ENCODE data around the gene MXI1. TPM values are rescaled to one million over a fixed set of nuclear protein-coding genes. Genes with fewer than 3 reads are reported as not detected.

MXI1 gene
- total RNA-seq, 1 donor from 2014 or later = 12.1 TPM

DNA sequence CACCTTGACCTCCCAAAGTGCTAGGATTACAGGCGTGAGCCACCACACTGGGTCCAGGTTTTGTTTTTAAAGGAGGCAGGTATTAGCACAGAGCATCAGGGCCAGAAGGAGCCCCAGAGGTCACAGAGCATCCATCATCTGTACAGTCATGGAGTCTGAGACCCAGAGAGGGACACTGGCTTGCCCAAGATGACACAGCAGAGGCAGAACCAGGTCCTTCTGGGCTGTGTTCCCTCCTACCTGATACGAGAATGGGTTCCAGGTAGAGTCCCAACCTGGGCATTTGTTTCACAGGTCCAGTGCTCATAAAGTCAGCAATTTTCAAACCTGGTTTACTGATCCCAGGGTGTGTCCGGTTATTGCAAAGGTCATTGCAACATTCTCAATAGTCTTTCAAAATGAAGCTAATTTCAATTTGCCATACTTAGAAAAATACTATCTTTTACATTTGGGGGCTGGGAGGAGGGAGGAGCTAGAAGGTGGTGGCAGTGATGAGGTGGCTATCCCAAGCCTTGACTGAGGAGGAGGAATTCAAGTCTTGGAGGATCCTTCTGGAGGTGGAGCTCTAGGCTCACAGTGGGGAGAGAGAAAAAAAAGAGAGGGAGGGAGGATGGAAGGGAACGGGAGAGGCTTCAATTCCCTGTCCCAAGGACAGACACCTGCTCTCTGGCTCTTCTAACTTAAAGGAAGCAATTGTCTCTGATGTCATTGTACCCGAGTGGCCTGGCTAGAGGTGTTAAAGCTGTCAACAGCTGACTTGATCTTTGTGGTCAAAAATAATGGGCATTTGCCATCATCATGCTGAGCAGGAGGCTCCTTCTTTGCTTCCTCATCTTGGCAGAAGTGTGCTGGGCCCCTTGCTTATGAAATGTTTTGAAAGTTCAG lies 8.1 kb downstream of the MXI1 start:
- no peak for DNase-seq (ENCODE audit: low read depth in 2 of 2)

DNA sequence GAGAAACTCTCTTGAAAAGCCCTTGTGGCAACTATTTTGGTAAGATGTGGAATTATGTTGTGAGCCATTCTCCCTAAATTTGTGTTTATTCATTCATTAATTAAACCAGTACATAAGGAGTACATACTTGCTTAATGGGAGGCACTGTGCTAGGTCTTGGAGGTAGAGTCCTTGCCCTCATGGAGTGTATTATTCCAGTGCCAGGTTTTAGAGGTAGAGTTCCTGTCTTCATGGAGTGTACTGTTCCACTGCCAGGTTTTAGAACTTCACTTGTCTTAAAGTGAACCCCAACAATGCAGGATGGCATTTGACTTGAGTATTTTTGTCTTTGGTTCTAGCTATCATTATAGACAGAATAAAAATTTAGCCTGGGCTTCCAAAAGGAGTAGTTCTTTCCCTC lies 8.8 kb downstream of the MXI1 start:
- DNase-seq (ENCODE audit: low read depth in 2 of 2) = no peak

DNA sequence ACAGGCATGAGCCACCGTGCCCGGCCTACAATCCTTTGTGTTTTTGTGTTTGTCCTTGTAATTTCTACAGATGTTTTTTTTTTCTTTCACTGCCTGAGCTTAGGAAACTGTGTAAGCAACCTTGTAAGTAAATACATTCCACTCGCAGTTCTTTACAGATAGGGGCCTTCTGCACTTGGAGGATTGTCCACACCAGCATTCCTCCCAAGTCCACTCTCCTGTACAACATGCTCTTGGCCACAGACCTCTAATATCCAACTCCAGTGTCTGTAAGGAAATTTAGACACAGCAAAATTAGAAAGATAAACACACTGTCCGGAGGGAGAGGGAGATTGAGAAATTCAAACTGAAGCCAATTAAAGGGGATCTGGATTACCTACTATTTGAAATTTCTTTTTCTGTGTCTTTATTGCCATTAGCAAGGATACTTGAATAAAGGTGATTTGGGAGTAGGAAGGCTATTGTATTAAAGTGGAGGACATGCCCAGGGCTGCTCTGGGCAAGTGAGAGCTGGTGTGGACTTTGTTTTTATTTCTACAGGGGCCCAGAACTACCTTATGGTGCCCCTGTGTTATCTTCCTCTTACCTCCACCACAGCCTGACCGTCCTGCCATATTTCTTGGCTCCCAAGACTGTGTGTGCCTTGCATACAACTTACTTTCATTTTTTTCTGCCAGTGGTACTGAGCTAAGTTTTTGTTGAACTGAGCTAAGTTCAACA lies 9.7 kb downstream of the MXI1 start:
- DNase-seq (ENCODE audit: low read depth in 2 of 2) = no peak

DNA sequence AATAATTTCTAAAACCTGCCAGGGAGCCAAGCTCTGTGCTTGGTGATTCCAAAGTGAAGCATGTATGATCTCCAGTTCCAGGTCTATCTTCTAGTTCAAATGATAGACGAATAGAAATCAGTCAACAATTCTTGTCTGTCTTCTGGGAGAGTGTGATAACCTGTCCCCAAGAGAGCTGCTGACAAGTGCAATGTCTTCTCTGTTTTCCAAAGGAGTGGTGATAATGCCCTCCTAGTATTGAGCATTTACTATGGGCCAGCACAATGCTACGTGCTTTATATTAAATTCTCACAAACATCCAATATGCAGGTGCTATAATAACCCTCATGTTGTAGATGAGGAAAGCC lies 10.2 kb downstream of the MXI1 start:
- DNase-seq (ENCODE audit: low read depth in 2 of 2) = no peak

DNA sequence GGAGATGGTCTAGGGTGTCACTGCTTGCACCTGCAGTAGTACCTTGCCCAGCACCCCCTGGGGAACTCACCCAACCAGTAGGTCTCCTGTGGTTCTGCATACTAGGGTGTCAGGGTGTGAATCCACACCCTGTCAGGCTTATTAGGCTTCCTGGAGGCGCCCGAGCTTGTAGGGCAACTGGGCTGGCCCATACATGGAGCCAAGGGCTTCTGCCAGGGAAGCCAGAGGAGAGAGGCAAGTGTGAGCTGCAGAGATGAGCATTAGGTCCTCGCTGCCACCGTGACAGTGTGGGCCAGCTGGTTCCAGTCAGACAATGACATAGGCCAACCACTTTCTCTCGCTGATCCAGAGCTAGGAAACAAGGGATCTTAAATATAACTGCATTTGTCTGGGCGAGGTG lies 11.2 kb downstream of the MXI1 start:
- no peak for DNase-seq (ENCODE audit: low read depth in 2 of 2)

DNA sequence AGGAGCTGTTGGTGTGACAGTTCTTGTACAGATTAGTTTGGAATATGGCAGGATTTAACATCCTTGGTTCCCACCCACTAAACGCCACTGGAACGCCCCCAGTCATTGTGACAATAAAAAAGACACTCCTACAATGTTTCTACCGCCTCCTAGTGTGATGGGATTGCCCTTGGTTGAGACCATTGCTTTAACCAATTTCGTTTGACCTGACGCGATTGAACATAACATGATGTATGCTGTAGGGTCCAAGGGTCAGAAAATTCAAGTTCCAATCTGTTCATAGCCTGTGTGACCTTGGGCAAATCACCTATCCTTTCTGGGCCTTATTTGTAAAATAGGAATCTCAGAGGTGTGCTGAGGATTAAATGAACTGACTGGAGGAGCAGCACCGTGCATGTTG lies 12.5 kb downstream of the MXI1 start:
- DNase-seq (ENCODE audit: low read depth in 2 of 2) = no peak

DNA sequence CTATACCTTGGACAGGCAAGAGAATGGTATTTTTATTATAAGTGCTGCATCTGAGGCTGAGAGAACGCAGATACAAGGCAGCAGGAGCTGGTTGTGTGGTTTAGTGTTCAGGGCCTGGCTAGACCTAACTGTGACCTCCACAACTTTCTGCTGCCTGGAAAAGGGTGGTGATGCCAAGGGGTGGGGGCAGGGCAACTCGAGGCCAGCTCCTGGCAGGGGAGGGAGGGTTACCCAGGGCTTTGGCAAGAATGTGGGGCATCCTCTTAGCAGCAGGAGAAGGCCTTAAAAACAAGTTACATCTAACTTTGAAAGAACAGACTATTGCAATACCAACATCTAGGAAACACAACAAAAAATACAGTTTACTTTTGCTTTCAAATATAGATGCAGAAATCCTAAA lies 13.0 kb downstream of the MXI1 start:
- no peak for DNase-seq (ENCODE audit: low read depth in 2 of 2)

DNA sequence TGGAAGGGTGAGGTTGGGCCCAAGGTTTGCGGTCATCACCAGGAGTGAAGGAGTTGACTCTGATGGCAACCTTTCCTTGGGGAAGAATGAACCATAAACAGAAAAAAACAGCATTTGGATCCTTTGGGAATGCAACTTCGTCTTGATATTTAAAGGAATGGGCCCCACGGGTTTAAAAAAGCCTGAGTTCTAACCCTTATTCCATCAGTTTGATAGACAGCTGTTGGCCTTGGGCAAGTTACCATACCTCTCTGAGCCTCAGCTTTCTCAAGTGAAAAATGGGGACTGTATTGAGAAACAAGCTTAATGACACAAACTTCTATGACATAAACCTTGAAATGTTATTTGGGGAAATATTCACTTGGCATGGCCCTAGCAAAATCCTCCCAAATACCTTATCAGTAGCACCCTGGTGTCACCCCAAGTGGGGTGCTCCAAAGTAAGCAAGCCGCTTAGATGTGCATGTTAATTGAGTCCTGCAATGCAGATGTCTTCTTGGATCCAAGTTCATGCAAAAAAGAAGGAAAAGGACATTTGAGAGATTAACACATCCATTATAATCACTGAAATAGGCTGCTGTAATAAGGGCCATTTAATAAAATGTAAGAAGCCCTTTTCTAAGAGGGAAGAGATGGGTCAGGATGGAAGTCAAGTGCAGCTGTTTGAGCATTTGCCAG lies 13.8 kb downstream of the MXI1 start:
- no peak for DNase-seq (ENCODE audit: low read depth in 2 of 2)

DNA sequence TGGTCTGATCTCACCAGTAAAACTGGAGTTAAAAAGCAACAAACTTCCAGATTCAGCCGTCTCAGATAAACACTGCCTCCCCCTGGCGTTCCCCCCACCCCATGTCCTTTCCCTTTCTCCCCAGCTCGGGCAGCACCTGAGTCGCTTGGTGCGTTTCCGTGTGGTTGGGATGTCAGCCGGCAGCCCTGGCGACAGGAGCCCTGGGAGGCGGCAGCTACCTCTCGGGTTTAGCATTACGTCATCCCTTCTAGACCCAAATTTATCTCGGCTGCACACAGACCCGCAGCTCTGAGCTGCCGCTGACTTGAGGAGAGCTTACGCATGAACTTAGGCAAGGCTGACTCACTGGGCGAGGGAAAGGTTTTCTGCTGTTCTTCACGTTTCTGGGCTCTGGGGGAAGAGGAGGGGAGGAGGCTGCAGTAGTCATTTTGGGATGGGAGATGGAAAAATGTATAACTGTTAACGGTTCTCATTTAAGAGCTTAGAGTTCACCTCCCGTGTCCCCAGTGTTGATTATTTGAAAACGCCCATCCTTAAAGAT lies 14.4 kb downstream of the MXI1 start:
- DNase-seq (ENCODE audit: low read depth in 2 of 2) = peak; percentile 16 to 65

DNA sequence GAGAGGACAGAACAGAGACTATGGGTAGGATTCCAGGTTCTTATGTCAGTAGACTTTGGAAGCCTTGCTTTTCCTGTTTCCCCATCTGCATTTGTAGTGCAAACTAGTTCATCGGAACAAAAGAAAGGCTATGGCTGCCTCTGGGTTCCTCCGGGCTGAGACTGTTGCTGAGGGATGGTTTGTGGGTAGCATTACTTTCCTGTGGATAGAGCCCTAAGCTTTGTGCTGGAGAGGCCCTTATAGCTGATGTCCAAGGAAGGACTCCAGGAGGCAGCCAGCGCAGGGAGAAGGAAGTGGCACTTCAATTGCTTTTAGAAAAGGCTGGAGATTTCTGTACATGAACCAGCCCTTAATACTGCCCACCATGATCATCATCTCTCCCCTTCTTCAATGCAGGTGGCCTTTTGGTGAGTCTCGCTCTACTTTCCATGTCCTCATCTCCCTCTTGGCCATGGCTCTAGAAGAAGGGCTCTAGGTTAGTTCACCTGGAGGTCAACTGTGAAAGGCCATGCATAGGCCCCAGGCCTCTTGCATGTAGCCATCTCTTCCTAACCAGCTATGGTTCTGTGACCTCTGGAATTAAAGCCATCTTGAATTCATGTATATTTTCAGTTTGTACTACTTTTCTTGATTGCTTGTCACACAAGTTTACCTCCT lies 15.4 kb downstream of the MXI1 start:
- no peak for DNase-seq (ENCODE audit: low read depth in 2 of 2)

DNA sequence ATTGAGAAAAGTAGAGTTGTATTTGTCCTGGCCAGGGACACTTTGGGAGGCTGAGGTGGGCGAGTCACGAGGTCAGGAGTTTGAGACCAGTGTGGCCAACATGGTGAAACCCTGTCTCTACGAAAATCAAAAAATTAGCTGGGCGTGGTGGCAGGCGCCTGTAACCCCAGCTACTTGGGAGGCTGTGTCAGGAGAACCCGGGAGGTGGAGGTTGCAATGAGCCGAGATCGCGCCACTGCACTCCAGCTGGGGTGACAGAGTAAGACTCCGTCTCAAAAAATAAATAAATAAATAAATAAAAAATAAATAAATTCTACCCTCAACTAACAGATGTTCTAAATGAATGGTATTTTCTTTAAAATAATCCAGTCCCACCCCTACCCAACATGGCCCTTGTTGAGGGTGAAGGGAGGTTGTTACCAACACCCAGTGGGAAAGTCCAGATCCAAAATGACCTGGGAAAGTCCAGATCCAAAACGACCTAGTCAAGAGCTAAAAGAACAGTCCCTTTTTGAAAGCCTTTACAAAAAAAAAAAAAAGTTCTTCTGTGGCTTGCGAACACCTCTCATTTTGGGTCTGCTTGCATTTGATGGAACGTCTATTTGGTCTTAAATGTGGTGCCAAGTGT lies 16.0 kb downstream of the MXI1 start:
- DNase-seq (ENCODE audit: low read depth in 2 of 2) = no peak

DNA sequence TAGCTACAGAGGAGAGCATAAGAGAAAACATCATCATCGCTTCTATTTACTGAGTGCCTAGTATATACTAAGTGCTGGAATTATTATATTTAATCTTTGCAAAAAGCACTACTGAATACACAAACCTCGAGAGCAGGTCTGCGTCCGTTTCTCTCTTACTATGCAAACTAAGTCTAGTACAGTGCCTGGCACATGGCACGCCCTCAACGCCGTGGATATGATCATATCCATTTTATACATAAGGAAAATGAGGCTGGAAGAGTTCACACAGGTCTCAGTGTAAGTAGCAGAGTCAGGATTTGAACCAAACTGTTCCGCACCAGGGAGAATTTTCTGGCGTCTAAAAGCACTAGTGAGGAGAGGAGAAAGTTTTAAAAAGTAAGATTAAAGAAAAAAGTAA lies 17.6 kb downstream of the MXI1 start:
- no peak for DNase-seq (ENCODE audit: low read depth in 2 of 2)

DNA sequence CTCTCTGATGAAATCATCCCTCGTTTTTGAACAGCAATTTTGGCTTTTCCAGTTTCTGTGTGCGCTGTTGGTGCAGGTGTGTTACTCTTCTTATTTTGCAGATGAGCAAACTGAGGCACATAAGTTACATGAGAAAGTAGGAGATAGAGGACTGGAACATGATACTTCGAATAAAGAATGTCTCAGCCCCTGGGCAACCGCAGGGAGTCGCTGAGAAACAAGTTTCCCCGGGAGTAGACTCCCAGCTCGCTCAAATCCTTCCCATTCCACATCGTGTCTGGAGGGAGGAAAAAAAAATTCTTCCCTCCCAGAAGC lies 18.0 kb downstream of the MXI1 start:
- no peak for DNase-seq (ENCODE audit: low read depth in 2 of 2)

DNA sequence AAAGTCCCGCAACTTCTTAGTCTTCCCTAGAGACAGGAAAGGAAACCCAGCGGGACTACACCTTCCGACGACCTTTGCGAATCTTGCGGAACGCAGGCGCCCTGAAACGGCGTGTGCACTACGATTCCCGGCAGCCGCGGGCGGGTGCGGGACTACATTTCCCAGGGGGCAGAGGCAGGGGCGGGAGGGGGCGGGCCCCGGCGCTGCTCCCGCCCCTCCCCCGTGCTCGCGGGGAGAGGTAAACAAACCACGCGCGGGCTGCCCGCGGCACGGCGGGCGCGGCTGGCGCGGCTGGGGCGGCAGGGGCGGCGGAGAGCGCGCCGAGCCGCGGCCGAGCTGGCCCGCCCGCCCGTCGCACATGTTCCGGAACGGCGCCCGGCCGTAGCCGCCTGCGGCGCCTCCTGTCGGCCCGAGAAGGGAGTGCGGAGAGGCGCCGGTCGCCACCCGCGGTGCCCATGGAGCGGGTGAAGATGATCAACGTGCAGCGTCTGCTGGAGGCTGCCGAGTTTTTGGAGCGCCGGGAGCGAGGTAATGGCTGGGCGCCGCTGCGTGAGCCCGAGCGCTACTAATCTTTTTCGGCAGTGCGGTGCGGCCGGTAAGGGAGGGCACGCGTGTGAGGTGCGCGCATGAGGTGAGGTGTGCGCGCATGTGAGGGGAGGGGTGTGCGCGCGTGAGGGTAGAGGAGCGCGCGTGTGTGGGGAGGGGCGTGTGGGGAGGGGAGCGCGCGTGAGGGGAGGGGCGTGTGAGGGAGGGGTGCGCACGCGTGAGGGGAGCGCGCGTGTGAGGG lies 18.5 kb downstream of the MXI1 start:
- DNase-seq (ENCODE audit: low read depth in 2 of 2) = peak; percentile 90 to 92

DNA sequence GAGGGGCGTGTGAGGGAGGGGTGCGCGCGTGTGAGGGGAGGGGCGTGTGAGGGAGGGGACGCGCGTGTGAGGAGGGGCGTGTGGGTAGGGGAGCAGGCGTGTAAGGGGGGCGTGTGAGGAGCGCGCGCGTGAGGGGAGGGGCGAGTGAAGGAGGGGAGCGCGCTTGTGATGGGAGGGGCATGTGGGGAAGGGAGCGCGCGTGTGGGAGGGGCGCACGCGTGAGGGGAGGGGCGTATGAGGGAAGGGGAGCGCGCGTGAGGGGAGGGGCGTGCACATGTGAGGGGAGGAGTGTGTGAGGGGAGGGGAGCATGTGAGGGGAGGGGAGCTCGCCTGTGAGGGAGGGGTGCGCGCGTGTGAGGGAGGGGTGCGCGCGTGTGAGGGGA lies 19.1 kb downstream of the MXI1 start:
- DNase-seq (ENCODE audit: low read depth in 2 of 2) = peak; percentile 96 to 99

DNA sequence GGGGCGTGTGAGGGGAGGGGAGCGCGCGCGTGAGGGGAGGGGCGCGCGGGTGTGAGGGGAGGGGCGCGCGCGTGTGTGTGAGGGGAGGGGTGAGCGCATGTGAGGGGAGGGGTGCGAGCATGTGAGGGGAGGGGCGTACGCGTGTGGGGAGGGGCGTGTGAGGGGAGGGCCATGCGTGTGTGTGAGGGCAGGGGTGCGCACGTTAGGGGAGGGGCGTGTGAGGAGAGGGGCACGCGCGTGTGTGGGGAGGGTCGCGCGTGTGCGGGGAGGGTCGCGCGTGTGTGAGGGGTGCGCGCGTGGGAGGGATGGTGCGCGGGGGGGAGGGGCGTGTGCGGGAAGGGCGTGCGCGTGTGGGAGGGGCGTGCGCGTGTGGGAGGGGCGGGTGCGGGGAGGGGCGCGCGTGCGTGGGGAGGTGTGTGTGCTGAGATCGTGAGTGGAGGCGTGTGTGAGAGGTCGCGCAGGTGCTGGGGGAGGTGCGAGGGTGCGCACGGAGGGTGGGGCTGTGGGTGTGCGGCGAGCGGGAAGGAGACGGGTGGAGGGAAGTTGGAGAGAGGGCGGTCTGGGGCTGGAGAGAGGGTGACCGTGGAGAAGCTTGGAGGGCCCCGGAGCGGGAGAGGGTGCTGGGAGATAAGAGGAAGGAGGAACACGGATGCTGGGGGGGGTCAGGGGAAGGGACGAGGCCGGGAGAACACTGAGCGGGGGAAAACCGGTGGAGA lies 19.7 kb downstream of the MXI1 start:
- no peak for DNase-seq (ENCODE audit: low read depth in 2 of 2)

DNA sequence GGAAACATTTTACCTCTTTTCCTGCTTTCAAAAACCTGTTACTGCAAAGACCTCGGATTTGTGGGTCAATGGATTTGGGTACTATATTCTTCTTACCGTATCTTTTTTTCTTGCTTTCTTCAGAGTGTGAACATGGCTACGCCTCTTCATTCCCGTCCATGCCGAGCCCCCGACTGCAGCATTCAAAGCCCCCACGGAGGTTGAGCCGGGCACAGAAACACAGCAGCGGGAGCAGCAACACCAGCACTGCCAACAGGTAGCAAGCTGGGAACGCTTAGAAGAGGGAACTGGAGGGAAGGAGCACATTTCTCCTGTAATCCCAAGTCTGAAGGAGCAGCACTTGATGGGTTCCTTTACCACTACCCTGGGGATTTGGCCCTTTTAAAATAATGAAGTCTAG lies 20.7 kb downstream of the MXI1 start:
- DNase-seq (ENCODE audit: low read depth in 2 of 2) = no peak

DNA sequence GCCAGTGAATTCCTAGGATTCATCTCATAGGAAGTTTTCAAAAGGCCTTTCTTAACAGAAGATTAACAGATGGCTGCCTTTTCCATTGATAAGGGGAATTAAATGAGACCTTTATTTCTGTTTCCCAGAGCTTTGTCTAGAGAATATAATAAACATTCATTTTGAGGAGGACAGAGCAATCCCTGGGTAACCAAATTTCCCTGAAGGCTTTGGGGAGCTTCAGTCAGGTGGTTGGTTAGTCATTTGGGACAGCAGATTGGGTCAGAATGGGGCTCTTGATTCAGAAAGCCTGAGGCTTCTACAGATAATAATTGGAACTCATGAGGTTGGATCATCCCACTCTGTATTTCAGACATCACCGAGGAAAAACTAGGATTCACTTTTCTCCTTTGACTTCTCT lies 21.8 kb downstream of the MXI1 start:
- no peak for DNase-seq (ENCODE audit: low read depth in 2 of 2)

DNA sequence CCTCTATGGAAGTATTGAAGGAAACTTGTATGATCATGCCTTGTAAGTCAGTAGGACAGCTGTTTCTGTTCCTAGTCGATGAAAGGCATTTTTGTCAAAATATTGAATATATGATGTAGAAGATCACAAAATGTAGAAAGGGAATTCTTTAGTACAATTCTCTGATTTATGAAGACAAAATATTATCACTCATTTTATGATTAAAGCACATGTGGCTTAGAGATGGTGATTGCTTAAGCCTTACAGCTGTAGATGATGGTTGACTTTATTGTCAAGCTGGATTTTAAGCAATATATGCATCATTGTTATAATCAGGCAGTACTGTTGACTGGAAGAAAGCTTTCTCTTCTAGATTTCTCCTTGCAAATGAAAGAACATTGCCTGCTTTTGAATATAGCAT lies 26.4 kb downstream of the MXI1 start:
- no peak for DNase-seq (ENCODE audit: low read depth in 2 of 2)

DNA sequence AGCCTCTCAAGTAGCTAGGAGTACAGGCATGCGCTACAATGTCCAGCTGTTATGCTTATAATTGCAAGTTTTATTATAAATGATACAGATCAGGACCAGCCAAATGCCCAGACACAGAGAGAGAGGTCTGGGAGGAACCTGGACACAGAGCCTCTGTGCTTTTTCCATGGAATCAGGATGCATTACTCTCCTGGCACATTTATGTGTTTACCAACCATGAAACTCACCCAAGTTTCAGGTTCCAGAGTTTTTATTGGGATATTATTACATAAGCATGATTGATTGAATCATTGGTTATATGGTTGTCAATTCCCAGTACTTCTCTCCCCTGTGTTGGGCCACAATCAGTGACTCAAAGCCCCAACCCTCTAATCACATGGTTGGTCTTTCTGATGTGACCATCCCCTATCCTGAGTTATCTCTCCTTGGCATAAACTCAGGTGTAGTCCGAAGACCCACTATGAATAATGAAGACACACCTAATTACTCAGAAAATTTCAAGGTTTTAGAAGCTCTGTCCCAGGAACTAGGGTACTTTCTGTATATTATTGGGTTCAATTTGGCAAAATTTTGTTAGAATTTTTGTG lies 30.6 kb downstream of the MXI1 start:
- DNase-seq (ENCODE audit: low read depth in 2 of 2) = no peak

All from lung microvascular endothelial cell (primary cell).